ENCODE results near the gene KLHL29. TPM values are rescaled to one million over a fixed set of nuclear protein-coding genes. Genes with fewer than 3 reads are reported as not detected.
A peak's percentile ranks its signal among the peaks of the same experiment; 100 is the strongest.

The KLHL29 gene
- total and polyA plus RNA-seq, 2 experiments from 2014 or later, result 1.5 to 6.5 TPM

DNA sequence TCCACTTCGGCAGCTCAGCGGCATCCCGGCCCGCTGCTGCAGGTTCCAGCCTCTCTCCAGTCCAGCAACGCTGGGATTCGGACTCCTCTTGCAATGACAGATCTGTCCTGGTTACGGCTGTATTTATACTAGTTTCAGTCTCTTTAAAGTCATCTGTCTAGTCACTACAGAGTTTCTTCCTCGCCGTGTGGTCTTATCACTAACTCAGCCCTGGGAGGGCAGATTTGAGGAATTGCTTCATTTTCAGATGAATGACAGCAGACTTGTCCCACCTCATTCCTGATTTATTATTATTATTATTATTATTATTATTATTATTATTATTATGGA, 2.2 kb downstream of the KLHL29 start:
- Histone ChIP-seq H3K27ac (ENCODE audit: low read depth) (no peak overlapping the region), H3K27me3 (ENCODE audit: insufficient read depth) (peaks cover 68% of the 10 kb centered on the region), H3K4me3 (peak overlapping the region; percentile 71), H2AFZ (no peak overlapping the region), H3K4me1 (ENCODE audit: insufficient read depth) (peaks cover 14% of the 10 kb centered on the region; the same call in 1 of the 2 replicates), H3F3A (replicated peaks; ENCODE audit: low read depth) (no peaks in the 10 kb centered on the region), H4K20me1 (replicated peaks; ENCODE audit: insufficient read depth) (peaks cover 10% of the 10 kb centered on the region), H3K4me2 (peak overlapping the region; percentile 97), H3K9me2 (ENCODE audit: insufficient read depth) (no peaks in the 10 kb centered on the region), H3K79me2 (replicated peaks; ENCODE audit: insufficient read depth) (0 out of 2 replicates have a peak, but pooled peaks cover 4% of the 10 kb centered on the region), H3K36me3 (ENCODE audit: insufficient read depth) (no peaks in the 10 kb centered on the region)
- TF ChIP-seq EZH2 (IDR thresholded peaks at IDR 0.05; ENCODE audit: low read depth, unreplicated experiment) (peak; percentile 1), POLR2AphosphoS5 (IDR thresholded peaks at IDR 0.05; ENCODE audit: low read depth) (no peak)
- peak; percentile 27 for ATAC-seq
- peak overlapping the region; percentile 81 for H3K4me3 Mint-ChIP-seq
- peaks cover 25% of the 10 kb centered on the region for H3K4me1 Mint-ChIP-seq
- no peaks in the 10 kb centered on the region; the same call in 2 of the 3 replicates for H3K36me3 Mint-ChIP-seq (ENCODE audit: low read depth)
- no peak overlapping the region for H3K27ac Mint-ChIP-seq
- DNase-seq (ENCODE audit: low spot score), result no peak
- H3K9me3 Mint-ChIP-seq, result no peaks in the 10 kb centered on the region
- H3K27me3 Mint-ChIP-seq (ENCODE audit: insufficient read depth, low read depth, poor library complexity), result peaks cover 48% of the 10 kb centered on the region

DNA sequence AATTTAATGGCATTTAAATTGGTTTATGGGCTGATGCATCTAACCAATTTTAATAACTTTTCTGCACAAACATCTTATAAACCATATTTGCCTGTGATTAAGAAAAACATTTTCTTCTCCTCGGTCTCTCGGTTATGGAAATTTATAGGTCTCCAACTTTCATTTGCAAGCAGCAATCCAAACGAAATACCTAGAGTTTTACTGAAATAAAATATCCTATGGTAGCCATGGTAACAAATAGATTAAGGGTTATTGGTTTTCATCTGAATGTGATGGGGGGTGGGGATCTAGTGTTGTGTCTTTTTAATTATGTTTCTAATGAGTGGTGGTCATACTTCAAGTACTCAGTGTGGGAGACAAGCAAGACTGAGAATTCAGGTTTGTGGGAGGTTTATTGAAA, 2.9 kb downstream of the KLHL29 start:
- Mint-ChIP-seq H3K27ac (no peak overlapping the region), H3K4me1 (peaks cover 25% of the 10 kb centered on the region), H3K4me3 (no peak overlapping the region), H3K36me3 (ENCODE audit: low read depth) (no peaks in the 10 kb centered on the region; the same call in 2 of the 3 replicates), H3K27me3 (ENCODE audit: insufficient read depth, low read depth, poor library complexity) (peaks cover 43% of the 10 kb centered on the region), H3K9me3 (no peaks in the 10 kb centered on the region)
- Histone ChIP-seq H3K9me2 (ENCODE audit: insufficient read depth) (no peaks in the 10 kb centered on the region), H3K27ac (ENCODE audit: low read depth) (no peak overlapping the region), H2AFZ (no peak overlapping the region), H3F3A (replicated peaks; ENCODE audit: low read depth) (no peaks in the 10 kb centered on the region), H3K79me2 (replicated peaks; ENCODE audit: insufficient read depth) (0 out of 2 replicates have a peak, but pooled peaks cover 4% of the 10 kb centered on the region), H3K4me2 (peak overlapping the region; percentile 58), H3K4me3 (no peak overlapping the region), H3K27me3 (ENCODE audit: insufficient read depth) (peaks cover 63% of the 10 kb centered on the region), H3K36me3 (ENCODE audit: insufficient read depth) (no peaks in the 10 kb centered on the region), H3K4me1 (ENCODE audit: insufficient read depth) (peaks cover 14% of the 10 kb centered on the region; the same call in 1 of the 2 replicates), H4K20me1 (replicated peaks; ENCODE audit: insufficient read depth) (peaks cover 10% of the 10 kb centered on the region)
- ATAC-seq (no peak), DNase-seq (ENCODE audit: low spot score) (no peak)
- TF ChIP-seq, protein P1, sequence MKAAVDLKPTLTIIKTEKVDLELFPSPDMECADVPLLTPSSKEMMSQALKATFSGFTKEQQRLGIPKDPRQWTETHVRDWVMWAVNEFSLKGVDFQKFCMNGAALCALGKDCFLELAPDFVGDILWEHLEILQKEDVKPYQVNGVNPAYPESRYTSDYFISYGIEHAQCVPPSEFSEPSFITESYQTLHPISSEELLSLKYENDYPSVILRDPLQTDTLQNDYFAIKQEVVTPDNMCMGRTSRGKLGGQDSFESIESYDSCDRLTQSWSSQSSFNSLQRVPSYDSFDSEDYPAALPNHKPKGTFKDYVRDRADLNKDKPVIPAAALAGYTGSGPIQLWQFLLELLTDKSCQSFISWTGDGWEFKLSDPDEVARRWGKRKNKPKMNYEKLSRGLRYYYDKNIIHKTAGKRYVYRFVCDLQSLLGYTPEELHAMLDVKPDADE (IDR thresholded peaks at IDR 0.05), result no peak
- TF ChIP-seq JUNB (IDR thresholded peaks at IDR 0.05; ENCODE audit: unreplicated experiment) (no peak), STAT1 (IDR thresholded peaks at IDR 0.05; ENCODE audit: unreplicated experiment) (no peak), CREB1 (CRISPR knock-in tag; IDR thresholded peaks at IDR 0.05; ENCODE audit: low read depth) (no peak), EZH2 (IDR thresholded peaks at IDR 0.05; ENCODE audit: low read depth, unreplicated experiment) (no peak), NANOG (IDR thresholded peaks at IDR 0.05; ENCODE audit: borderline replicate concordance) (no peak), ZNF114 (CRISPR knock-in tag; IDR thresholded peaks at IDR 0.05) (no peak), EZH2phosphoT487 (IDR thresholded peaks at IDR 0.05; ENCODE audit: unreplicated experiment) (no peak), POLR2AphosphoS5 (IDR thresholded peaks at IDR 0.05; ENCODE audit: low read depth) (no peak)
- TF ChIP-seq, protein P2, sequence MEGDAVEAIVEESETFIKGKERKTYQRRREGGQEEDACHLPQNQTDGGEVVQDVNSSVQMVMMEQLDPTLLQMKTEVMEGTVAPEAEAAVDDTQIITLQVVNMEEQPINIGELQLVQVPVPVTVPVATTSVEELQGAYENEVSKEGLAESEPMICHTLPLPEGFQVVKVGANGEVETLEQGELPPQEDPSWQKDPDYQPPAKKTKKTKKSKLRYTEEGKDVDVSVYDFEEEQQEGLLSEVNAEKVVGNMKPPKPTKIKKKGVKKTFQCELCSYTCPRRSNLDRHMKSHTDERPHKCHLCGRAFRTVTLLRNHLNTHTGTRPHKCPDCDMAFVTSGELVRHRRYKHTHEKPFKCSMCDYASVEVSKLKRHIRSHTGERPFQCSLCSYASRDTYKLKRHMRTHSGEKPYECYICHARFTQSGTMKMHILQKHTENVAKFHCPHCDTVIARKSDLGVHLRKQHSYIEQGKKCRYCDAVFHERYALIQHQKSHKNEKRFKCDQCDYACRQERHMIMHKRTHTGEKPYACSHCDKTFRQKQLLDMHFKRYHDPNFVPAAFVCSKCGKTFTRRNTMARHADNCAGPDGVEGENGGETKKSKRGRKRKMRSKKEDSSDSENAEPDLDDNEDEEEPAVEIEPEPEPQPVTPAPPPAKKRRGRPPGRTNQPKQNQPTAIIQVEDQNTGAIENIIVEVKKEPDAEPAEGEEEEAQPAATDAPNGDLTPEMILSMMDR (conservative IDR thresholded peaks at IDR 0.05; ENCODE audit: low read depth in 2 of 2), result no peak
- TF ChIP-seq, protein P3, sequence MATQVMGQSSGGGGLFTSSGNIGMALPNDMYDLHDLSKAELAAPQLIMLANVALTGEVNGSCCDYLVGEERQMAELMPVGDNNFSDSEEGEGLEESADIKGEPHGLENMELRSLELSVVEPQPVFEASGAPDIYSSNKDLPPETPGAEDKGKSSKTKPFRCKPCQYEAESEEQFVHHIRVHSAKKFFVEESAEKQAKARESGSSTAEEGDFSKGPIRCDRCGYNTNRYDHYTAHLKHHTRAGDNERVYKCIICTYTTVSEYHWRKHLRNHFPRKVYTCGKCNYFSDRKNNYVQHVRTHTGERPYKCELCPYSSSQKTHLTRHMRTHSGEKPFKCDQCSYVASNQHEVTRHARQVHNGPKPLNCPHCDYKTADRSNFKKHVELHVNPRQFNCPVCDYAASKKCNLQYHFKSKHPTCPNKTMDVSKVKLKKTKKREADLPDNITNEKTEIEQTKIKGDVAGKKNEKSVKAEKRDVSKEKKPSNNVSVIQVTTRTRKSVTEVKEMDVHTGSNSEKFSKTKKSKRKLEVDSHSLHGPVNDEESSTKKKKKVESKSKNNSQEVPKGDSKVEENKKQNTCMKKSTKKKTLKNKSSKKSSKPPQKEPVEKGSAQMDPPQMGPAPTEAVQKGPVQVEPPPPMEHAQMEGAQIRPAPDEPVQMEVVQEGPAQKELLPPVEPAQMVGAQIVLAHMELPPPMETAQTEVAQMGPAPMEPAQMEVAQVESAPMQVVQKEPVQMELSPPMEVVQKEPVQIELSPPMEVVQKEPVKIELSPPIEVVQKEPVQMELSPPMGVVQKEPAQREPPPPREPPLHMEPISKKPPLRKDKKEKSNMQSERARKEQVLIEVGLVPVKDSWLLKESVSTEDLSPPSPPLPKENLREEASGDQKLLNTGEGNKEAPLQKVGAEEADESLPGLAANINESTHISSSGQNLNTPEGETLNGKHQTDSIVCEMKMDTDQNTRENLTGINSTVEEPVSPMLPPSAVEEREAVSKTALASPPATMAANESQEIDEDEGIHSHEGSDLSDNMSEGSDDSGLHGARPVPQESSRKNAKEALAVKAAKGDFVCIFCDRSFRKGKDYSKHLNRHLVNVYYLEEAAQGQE (IDR thresholded peaks at IDR 0.05; ENCODE audit: unreplicated experiment), result no peak
